ENCODE results near the gene CST1. TPM values are rescaled to one million over a fixed set of nuclear protein-coding genes. Genes with fewer than 3 reads are reported as not detected.
"Not testable (repeated sequence)": the region's sequence is repeated elsewhere in the genome, so short reads cannot be mapped to it uniquely, and the experiment has no call there.

Gene CST1
- total RNA-seq, 5 donors from 2014 or later (not counting 1 experiment from before 2014, with no cell fraction given) = not detected

- Histone ChIP-seq H3K9me3 (no peaks in the 10 kb centered on the region), H3K36me3 (ENCODE audit: control insufficient read depth in 2 of 2, extremely low read depth in 1 of 2, insufficient read depth in 1 of 2, low read length in 1 of 2) (no peaks in the 10 kb centered on the region), H3K4me1 (ENCODE audit: control insufficient read depth in 1 of 2, extremely low read depth in 1 of 2, insufficient read depth in 2 of 2, low read length in 2 of 2) (no peaks in the 10 kb centered on the region), H3K27me3 (replicated peaks in 1 of 2; ENCODE audit: control insufficient read depth in 2 of 2, extremely low read depth in 1 of 2, insufficient read depth in 2 of 2, low read length in 1 of 2) (peaks cover 0 to 2% of the 10 kb centered on the region in 2 experiments), H3K27ac (ENCODE audit: low read length) (no peak overlapping the region), H3K4me3 (ENCODE audit: control insufficient read depth in 1 of 2, extremely low read depth in 1 of 2, low read length in 1 of 2) (no peak overlapping the region)
- Mint-ChIP-seq H3K4me1 (no peaks in the 10 kb centered on the region), H3K36me3 (no peaks in the 10 kb centered on the region), H3K9me3 (no peaks in the 10 kb centered on the region), H3K27me3 (peaks cover 0 to 9% of the 10 kb centered on the region in 2 donors), H3K4me3 (no peak overlapping the region), H3K27ac (no peak overlapping the region)
- ChIA-PET CTCF (no interaction called here), POLR2A (no interaction called here)
- no peak for ATAC-seq (replicated peaks in 1 of 4)
- DNase-seq = no peak
- WGBS (ENCODE audit: insufficient coverage) = no CpG with 5 or more reads among the region's 2 CpGs
Measured at GRCh38 chr20:23745247-23745646, 5.5 kb downstream of the CST1 start.

- Histone ChIP-seq H3K9me3 (no peaks in the 10 kb centered on the region), H3K27me3 (replicated peaks in 1 of 2; ENCODE audit: control insufficient read depth in 2 of 2, extremely low read depth in 1 of 2, insufficient read depth in 2 of 2, low read length in 1 of 2) (no peaks in the 10 kb centered on the region), H3K27ac (ENCODE audit: low read length) (no peak overlapping the region), H3K4me1 (ENCODE audit: control insufficient read depth in 1 of 2, extremely low read depth in 1 of 2, insufficient read depth in 2 of 2, low read length in 2 of 2) (no peaks in the 10 kb centered on the region), H3K4me3 (ENCODE audit: control insufficient read depth in 1 of 2, extremely low read depth in 1 of 2, low read length in 1 of 2) (no peak overlapping the region), H3K36me3 (ENCODE audit: control insufficient read depth in 2 of 2, extremely low read depth in 1 of 2, insufficient read depth in 1 of 2, low read length in 1 of 2) (no peaks in the 10 kb centered on the region)
- DNase-seq = no peak
- peaks cover 0 to 8% of the 10 kb centered on the region in 2 donors for H3K27me3 Mint-ChIP-seq
- no peak overlapping the region for H3K27ac Mint-ChIP-seq
- H3K36me3 Mint-ChIP-seq = no peaks in the 10 kb centered on the region
- H3K4me1 Mint-ChIP-seq = no peaks in the 10 kb centered on the region
- no peak overlapping the region for H3K4me3 Mint-ChIP-seq
- POLR2A ChIA-PET = no interaction called here
- 13% methylated on average over 1 of the region's 1 CpG for WGBS (ENCODE audit: insufficient coverage)
- no peaks in the 10 kb centered on the region for H3K9me3 Mint-ChIP-seq
- ATAC-seq (replicated peaks in 1 of 4) = no peak
- CTCF ChIA-PET = no interaction called here
Measured at GRCh38 chr20:23744817-23745216, 5.9 kb downstream of the CST1 start.

GRCh38 chr20:23735391-23735790, 15.3 kb downstream of the CST1 start:
- peaks cover 19% of the 10 kb centered on the region in 2 donors for H3K27me3 Mint-ChIP-seq

GRCh38 chr20:23734949-23735348, 15.8 kb downstream of the CST1 start:
- H3K27ac Mint-ChIP-seq; H3K9me3 ChIP-seq; H3K4me3 Mint-ChIP-seq; H3K4me1 Mint-ChIP-seq; H3K4me1 ChIP-seq (ENCODE audit: control insufficient read depth in 1 of 2, extremely low read depth in 1 of 2, insufficient read depth in 2 of 2, low read length in 2 of 2); CTCF ChIA-PET; H3K27ac ChIP-seq (ENCODE audit: low read length); H3K36me3 ChIP-seq (ENCODE audit: control insufficient read depth in 2 of 2, extremely low read depth in 1 of 2, insufficient read depth in 1 of 2, low read length in 1 of 2); DNase-seq; H3K4me3 ChIP-seq (ENCODE audit: control insufficient read depth in 1 of 2, extremely low read depth in 1 of 2, low read length in 1 of 2); H3K27me3 ChIP-seq (replicated peaks in 1 of 2; ENCODE audit: control insufficient read depth in 2 of 2, extremely low read depth in 1 of 2, insufficient read depth in 2 of 2, low read length in 1 of 2); H3K36me3 Mint-ChIP-seq; H3K9me3 Mint-ChIP-seq; ATAC-seq (replicated peaks in 1 of 4): not testable (repeated sequence)
- WGBS (ENCODE audit: insufficient coverage) = 77% methylated on average over 2 of the region's 2 CpGs
- POLR2A ChIA-PET = interaction anchor here in 1 of 2 donors (0.5 kb wide), 1 partner anchor 1341 kb away, joined by 12 read pairs; no protein-coding TSS in a partner anchor
- peaks cover 19% of the 10 kb centered on the region in 2 donors for H3K27me3 Mint-ChIP-seq

More at GRCh38 chr20:23735391-23735790, 15.3 kb downstream of the CST1 start:
- H3K36me3 Mint-ChIP-seq; H3K4me1 Mint-ChIP-seq; H3K9me3 ChIP-seq; H3K27ac ChIP-seq (ENCODE audit: low read length); H3K27ac Mint-ChIP-seq; H3K36me3 ChIP-seq (ENCODE audit: control insufficient read depth in 2 of 2, extremely low read depth in 1 of 2, insufficient read depth in 1 of 2, low read length in 1 of 2); ATAC-seq (replicated peaks in 1 of 4); H3K4me3 Mint-ChIP-seq; H3K27me3 ChIP-seq (replicated peaks in 1 of 2; ENCODE audit: control insufficient read depth in 2 of 2, extremely low read depth in 1 of 2, insufficient read depth in 2 of 2, low read length in 1 of 2); H3K9me3 Mint-ChIP-seq; CTCF ChIA-PET; H3K4me1 ChIP-seq (ENCODE audit: control insufficient read depth in 1 of 2, extremely low read depth in 1 of 2, insufficient read depth in 2 of 2, low read length in 2 of 2); H3K4me3 ChIP-seq (ENCODE audit: control insufficient read depth in 1 of 2, extremely low read depth in 1 of 2, low read length in 1 of 2); DNase-seq: not testable (repeated sequence)
- 48% methylated on average over 2 of the region's 3 CpGs for WGBS (ENCODE audit: insufficient coverage)
- POLR2A ChIA-PET = interaction anchor here in 1 of 2 donors (0.5 kb wide), 1 partner anchor 1341 kb away, joined by 12 read pairs; no protein-coding TSS in a partner anchor

- H3K27me3 ChIP-seq (replicated peaks in 1 of 2; ENCODE audit: control insufficient read depth in 2 of 2, extremely low read depth in 1 of 2, insufficient read depth in 2 of 2, low read length in 1 of 2); H3K36me3 Mint-ChIP-seq; DNase-seq; POLR2A ChIA-PET; H3K9me3 Mint-ChIP-seq; H3K4me1 ChIP-seq (ENCODE audit: control insufficient read depth in 1 of 2, extremely low read depth in 1 of 2, insufficient read depth in 2 of 2, low read length in 2 of 2); H3K4me3 Mint-ChIP-seq; H3K36me3 ChIP-seq (ENCODE audit: control insufficient read depth in 2 of 2, extremely low read depth in 1 of 2, insufficient read depth in 1 of 2, low read length in 1 of 2); H3K9me3 ChIP-seq; CTCF ChIA-PET; H3K27ac ChIP-seq (ENCODE audit: low read length); H3K4me1 Mint-ChIP-seq; H3K4me3 ChIP-seq (ENCODE audit: control insufficient read depth in 1 of 2, extremely low read depth in 1 of 2, low read length in 1 of 2); ATAC-seq (replicated peaks in 1 of 4); H3K27ac Mint-ChIP-seq: not testable (repeated sequence)
- peaks cover 19% of the 10 kb centered on the region in 2 donors for H3K27me3 Mint-ChIP-seq
- WGBS (ENCODE audit: insufficient coverage) = 80% methylated on average over 1 of the region's 1 CpG
Measured at GRCh38 chr20:23734440-23734839, 16.3 kb downstream of the CST1 start.

- Histone ChIP-seq H3K4me3 (ENCODE audit: control insufficient read depth in 1 of 2, extremely low read depth in 1 of 2, low read length in 1 of 2) (no peak overlapping the region), H3K36me3 (ENCODE audit: control insufficient read depth in 2 of 2, extremely low read depth in 1 of 2, insufficient read depth in 1 of 2, low read length in 1 of 2) (no peaks in the 10 kb centered on the region), H3K4me1 (ENCODE audit: control insufficient read depth in 1 of 2, extremely low read depth in 1 of 2, insufficient read depth in 2 of 2, low read length in 2 of 2) (no peaks in the 10 kb centered on the region), H3K9me3 (no peaks in the 10 kb centered on the region), H3K27ac (ENCODE audit: low read length) (no peak overlapping the region), H3K27me3 (replicated peaks in 1 of 2; ENCODE audit: control insufficient read depth in 2 of 2, extremely low read depth in 1 of 2, insufficient read depth in 2 of 2, low read length in 1 of 2) (peaks cover 0 to 6% of the 10 kb centered on the region in 2 experiments)
- Mint-ChIP-seq H3K9me3 (no peaks in the 10 kb centered on the region), H3K4me3 (no peak overlapping the region), H3K4me1 (no peaks in the 10 kb centered on the region), H3K27me3 (peaks cover 0 to 3% of the 10 kb centered on the region in 2 donors), H3K27ac (no peak overlapping the region), H3K36me3 (no peaks in the 10 kb centered on the region)
- DNase-seq (no peak), ATAC-seq (replicated peaks in 1 of 4) (no peak)
- WGBS (ENCODE audit: insufficient coverage) = no CpG with 5 or more reads among the region's 3 CpGs
- ChIA-PET CTCF (interaction anchor here in 1 of 2 donors (0.7 kb wide), 1 partner anchor 1204 kb away, joined by 3 read pairs; no protein-coding TSS in a partner anchor), POLR2A (no interaction called here)
Measured at GRCh38 chr20:23727016-23727415, 23.7 kb downstream of the CST1 start.

- peaks cover 0 to 8% of the 10 kb centered on the region in 2 experiments for H3K27me3 ChIP-seq (replicated peaks in 1 of 2; ENCODE audit: control insufficient read depth in 2 of 2, extremely low read depth in 1 of 2, insufficient read depth in 2 of 2, low read length in 1 of 2)
Measured at GRCh38 chr20:23725102-23725501, 25.6 kb downstream of the CST1 start.

More at GRCh38 chr20:23725102-23725501, 25.6 kb downstream of the CST1 start:
- DNase-seq (no peak), ATAC-seq (replicated peaks in 1 of 4) (no peak)
- WGBS (ENCODE audit: insufficient coverage) = 81% methylated on average over 2 of the region's 3 CpGs
- H3K4me1 ChIP-seq (ENCODE audit: control insufficient read depth in 1 of 2, extremely low read depth in 1 of 2, insufficient read depth in 2 of 2, low read length in 2 of 2) = no peaks in the 10 kb centered on the region
- Mint-ChIP-seq H3K4me1 (no peaks in the 10 kb centered on the region), H3K27me3 (no peaks in the 10 kb centered on the region), H3K4me3 (no peak overlapping the region), H3K36me3 (no peaks in the 10 kb centered on the region), H3K9me3 (no peaks in the 10 kb centered on the region), H3K27ac (no peak overlapping the region)
- no peak overlapping the region for H3K4me3 ChIP-seq (ENCODE audit: control insufficient read depth in 1 of 2, extremely low read depth in 1 of 2, low read length in 1 of 2)
- H3K9me3 ChIP-seq = no peaks in the 10 kb centered on the region
- no peak overlapping the region for H3K27ac ChIP-seq (ENCODE audit: low read length)
- POLR2A ChIA-PET = no interaction called here
- CTCF ChIA-PET = no interaction called here
- H3K36me3 ChIP-seq (ENCODE audit: control insufficient read depth in 2 of 2, extremely low read depth in 1 of 2, insufficient read depth in 1 of 2, low read length in 1 of 2) = no peaks in the 10 kb centered on the region

Measured in T-cell (primary cell).